HCT116 (cell line): ENCODE measurements around the gene LRRC51. TPM values are rescaled to one million over a fixed set of nuclear protein-coding genes. Genes with fewer than 3 reads are reported as not detected.
A peak's percentile ranks its signal among the peaks of the same experiment; 100 is the strongest.

Experiments used
- ATAC-seq: fragments of 200-7000 bp; cut with Tn5 transposase; 2 replicates; pipeline ENCODE4 v1.9.1; 2020; ENCODE audit warnings: mild to moderate bottlenecking, moderate library complexity
- BruUV-seq: library from RNA; stranded (reverse); fragments of 400-500 nt; replicated peaks from 2 replicates; lab custom pipeline; 2021; lab: Mats Ljungman, UMichigan
- CTCF ChIA-PET: fragments of 300-600 bp; sonication (Branson Sonifier 250); formaldehyde crosslinking; loops from one replicate; lab custom pipeline; 2021; ENCODE audit warnings: antibody characterized with exemption; lab: Charles Lee
- POLR2A ChIA-PET: fragments of 300-600, 350-600 bp; sonication (Branson Sonifier 250); formaldehyde crosslinking; loops from one replicate; lab custom pipeline; 2021; ENCODE audit warnings: antibody characterized with exemption; lab: Charles Lee
- RAD21 ChIA-PET, 2 experiments: fragments of 300-600 bp; sonication (Branson Sonifier 250); formaldehyde crosslinking; loops; one replicate each; lab custom pipeline; 2023; ENCODE audit warnings: low total read pairs in 2 of 2; ENCODE audit not compliant: uncharacterized antibody in 2 of 2, unreplicated experiment in 2 of 2, low non-redundant PET in 1 of 2; lab: Charles Lee
- DNase-seq: peaks from one replicate; pipeline ENCODE4 v3.0.0-alpha.2; 2010; ENCODE audit warnings: low read depth, low spot score
- H2AFZ ChIP-seq: fragments of 200-600 bp; shearing (Covaris generic), sonication (generic); 2 replicates; pipeline ENCODE4 v1.6.1; 2017; ENCODE audit warnings: low read depth, mixed run types, mixed read lengths, antibody characterized with exemption, low read length; ENCODE audit not compliant: poor library complexity, severe bottlenecking
- H3K27ac ChIP-seq: 2 replicates; pipeline ENCODE4 v1.5.1; 2012; ENCODE audit warnings: low read depth, low read length
- H3K27me3 ChIP-seq: fragments of 200-600 bp; sonication (generic); 2 replicates; pipeline ENCODE4 v1.6.1; 2016; ENCODE audit warnings: mixed run types, low read length, mixed read lengths; ENCODE audit not compliant: insufficient read depth
- H3K36me3 ChIP-seq, 2 experiments: fragments of 200-500 bp in 1 of 2; fragments of 200-600 bp in 1 of 2; sonication (Bioruptor generic) in 1 of 2; sonication (generic) in 1 of 2; 2 replicates each; pipeline versions ENCODE4 v1.5.1 to v1.6.1; 2014 to 2016; ENCODE audit warnings: low read length in 2 of 2, inconsistent platforms in 1 of 2, mixed read lengths in 1 of 2, mixed run types in 1 of 2; ENCODE audit not compliant: insufficient read depth in 2 of 2, control insufficient read depth in 1 of 2
- H3K4me1 ChIP-seq, 2 experiments: fragments of 200-600 bp in 1 of 2; sonication (generic) in 1 of 2; 2 replicates each; pipeline versions ENCODE4 v1.5.1 to v1.6.1; 2012 to 2017; ENCODE audit warnings: low read length in 2 of 2, inconsistent platforms in 1 of 2, mild to moderate bottlenecking in 1 of 2, mixed read lengths in 1 of 2, mixed run types in 1 of 2, moderate library complexity in 1 of 2; ENCODE audit not compliant: insufficient read depth in 2 of 2, control insufficient read depth in 1 of 2
- H3K4me2 ChIP-seq: fragments of 200-600 bp; sonication (generic); 2 replicates; pipeline ENCODE4 v1.6.1; 2017; ENCODE audit warnings: mixed run types, low read length, mixed read lengths
- H3K4me3 ChIP-seq, 2 experiments: fragments of 200-600 bp in 1 of 2; sonication (generic) in 1 of 2; replicated peaks in 1 of 2; 2 replicates each; pipeline ENCODE4 v1.5.1; 2011 to 2016; ENCODE audit warnings: low read length in 2 of 2, control low read depth in 1 of 2, low read depth in 1 of 2, mild to moderate bottlenecking in 1 of 2, mixed read lengths in 1 of 2, mixed run types in 1 of 2
- H3K79me2 ChIP-seq: fragments of 200-600 bp; sonication (generic); 2 replicates; pipeline ENCODE4 v1.6.1; 2017; ENCODE audit warnings: mild to moderate bottlenecking, mixed run types, low read length, moderate library complexity, mixed read lengths; ENCODE audit not compliant: insufficient read depth
- H3K9ac ChIP-seq: fragments of 200-600 bp; sonication (generic); 2 replicates; pipeline ENCODE4 v1.6.1; 2016; ENCODE audit warnings: low read length, mixed read lengths
- H3K9me2 ChIP-seq: fragments of 200-600 bp; sonication (generic), shearing (Covaris generic); 2 replicates; pipeline ENCODE4 v1.6.1; 2017; ENCODE audit warnings: mixed run types, mild to moderate bottlenecking, moderate library complexity; ENCODE audit not compliant: insufficient read depth
- H3K9me3 ChIP-seq, 2 experiments: fragments of 200-500 bp in 1 of 2; fragments of 200-600 bp in 1 of 2; sonication (Bioruptor generic) in 1 of 2; sonication (generic) in 1 of 2; 2 replicates each; pipeline ENCODE4 v1.6.1; 2014 to 2017; ENCODE audit warnings: low read length in 2 of 2, mixed read lengths in 2 of 2, inconsistent platforms in 1 of 2, low read depth in 1 of 2, mild to moderate bottlenecking in 1 of 2, mixed run types in 1 of 2, moderate library complexity in 1 of 2; ENCODE audit not compliant: control insufficient read depth in 1 of 2, insufficient read depth in 1 of 2
- H4K20me1 ChIP-seq: fragments of 200-600 bp; sonication (generic), shearing (Covaris generic); 2 replicates; pipeline ENCODE4 v1.6.1; 2017; ENCODE audit warnings: mixed run types, mild to moderate bottlenecking, moderate library complexity; ENCODE audit not compliant: insufficient read depth
- ATF3 ChIP-seq: IDR thresholded peaks from 2 replicates; pipeline ENCODE4 v1.6.1; 2012
- CEBPB ChIP-seq: IDR thresholded peaks from 2 replicates; pipeline ENCODE4 v1.6.1; 2012; ENCODE audit warnings: low read depth
- CTCF ChIP-seq, 3 experiments: fragments of 200-600 bp in 1 of 3; sonication (generic) in 1 of 3; IDR thresholded peaks in 2 of 3; conservative IDR thresholded peaks in 1 of 3; 2 replicates each; pipeline ENCODE4 v1.5.1; 2012 to 2017; ENCODE audit warnings: low read depth in 2 of 3, low read length in 2 of 3, antibody characterized with exemption in 1 of 3, borderline replicate concordance in 1 of 3, control low read depth in 1 of 3, mild to moderate bottlenecking in 1 of 3, mixed read lengths in 1 of 3, mixed run types in 1 of 3, moderate library complexity in 1 of 3; ENCODE audit not compliant: insufficient read depth in 1 of 3
- EGR1 ChIP-seq: IDR thresholded peaks from 2 replicates; pipeline ENCODE4 v1.6.1; 2012; ENCODE audit warnings: low read depth
- ELF1 ChIP-seq: IDR thresholded peaks from 2 replicates; pipeline ENCODE4 v1.6.1; 2012; ENCODE audit warnings: low read depth, borderline replicate concordance
- EZH2 ChIP-seq: fragments of 200-600 bp; sonication (generic); IDR thresholded peaks from 2 replicates; pipeline ENCODE4 v1.6.1; 2017; ENCODE audit warnings: antibody characterized with exemption, mixed run types
- EZH2phosphoT487 ChIP-seq: fragments of 200-600 bp; IDR thresholded peaks from 2 replicates; pipeline ENCODE4 v1.6.1; 2018; ENCODE audit warnings: antibody characterized with exemption, borderline replicate concordance
- JUND ChIP-seq: IDR thresholded peaks from 2 replicates; pipeline ENCODE4 v1.6.1; 2012
- POLR2A ChIP-seq: IDR thresholded peaks from 2 replicates; pipeline ENCODE4 v1.7.0; 2011; ENCODE audit warnings: borderline replicate concordance; ENCODE audit not compliant: insufficient read depth, insufficient read length; ENCODE audit errors: extremely low read depth
- POLR2AphosphoS5 ChIP-seq: IDR thresholded peaks from 2 replicates; pipeline ENCODE4 v1.6.1; 2011; ENCODE audit warnings: mild to moderate bottlenecking, low read depth, low read length, moderate library complexity
- RAD21 ChIP-seq: IDR thresholded peaks from 2 replicates; pipeline ENCODE4 v1.6.1; 2012; ENCODE audit warnings: low read depth, mild to moderate bottlenecking
- REST ChIP-seq: IDR thresholded peaks from 2 replicates; pipeline ENCODE4 v1.6.1; 2012; ENCODE audit warnings: low read depth
- SIN3A ChIP-seq: IDR thresholded peaks from 2 replicates; pipeline ENCODE4 v1.6.1; 2012; ENCODE audit warnings: low read depth
- SP1 ChIP-seq: IDR thresholded peaks from 2 replicates; pipeline ENCODE4 v1.6.1; 2012; ENCODE audit warnings: low read depth
- SRF ChIP-seq: IDR thresholded peaks from 2 replicates; pipeline ENCODE4 v1.6.1; 2012; ENCODE audit warnings: low read depth
- TCF7L2 ChIP-seq: IDR thresholded peaks from 2 replicates; pipeline ENCODE4 v1.7.0; 2011; ENCODE audit warnings: borderline replicate concordance, inconsistent platforms; ENCODE audit not compliant: insufficient read depth, insufficient read length; ENCODE audit errors: extremely low read depth
- YY1 ChIP-seq: IDR thresholded peaks from 2 replicates; pipeline ENCODE4 v1.6.1; 2011; ENCODE audit warnings: low read length, low read depth, moderate library complexity, mild to moderate bottlenecking; ENCODE audit not compliant: insufficient replicate concordance; ENCODE audit errors: extremely low read depth
- ZFX ChIP-seq: fragments of 450-650 bp; IDR thresholded peaks from 2 replicates; pipeline ENCODE4 v1.6.1; 2017
- ZNF274 ChIP-seq: fragments of 200-500 bp; sonication (Bioruptor generic); IDR thresholded peaks from 2 replicates; pipeline ENCODE4 v1.6.1; 2014; ENCODE audit warnings: mild to moderate bottlenecking, low read depth, low read length, inconsistent platforms
- intact Hi-C: fragments of 100-400 bp; cut with micrococcal nuclease; formaldehyde crosslinking; loops from 2 replicates; pipeline ENCODE4 v1.10.0; 2022
- total RNA-seq: library from RNA; stranded (reverse); gene quantifications from one replicate; pipeline ENCODE4 v1.2.1, GENCODE V29; 2021; ENCODE audit not compliant: unreplicated experiment
- TF ChIP-seq, protein P1 (sequence below): IDR thresholded peaks from 2 replicates; pipeline ENCODE4 v1.6.1; 2012

LRRC51 gene
- total RNA-seq, 1 experiment from 2014 or later = 10.8 TPM

DNA sequence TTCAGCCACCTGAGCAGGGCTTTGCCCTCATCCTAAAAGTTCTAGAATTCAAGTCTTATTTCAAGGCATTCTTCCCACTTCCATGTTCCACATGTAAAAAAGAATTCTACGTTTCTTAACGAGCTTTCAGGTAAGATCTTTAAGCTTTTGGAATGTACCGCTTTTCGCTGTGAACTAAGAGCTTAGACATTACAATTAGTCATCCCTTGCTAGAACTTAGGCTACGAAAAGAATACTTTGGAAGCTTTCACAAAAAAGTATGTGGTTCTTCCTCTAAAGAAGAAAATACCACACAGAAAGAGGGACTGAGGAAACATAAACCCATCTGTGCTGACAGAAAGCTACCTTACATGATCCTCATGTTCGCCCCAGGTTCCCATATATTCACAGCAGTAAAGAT is 2.2 kb upstream of the LRRC51 start:
- CTCF ChIA-PET = no interaction called here

More for the DNA sequence above, 2.2 kb upstream of the LRRC51 start:
- BruUV-seq = no TSS peak
- no peaks in the 10 kb centered on the region for H3K9me3 ChIP-seq
- H3K4me2 ChIP-seq = peak overlapping the region; percentile 90
- ChIA-PET POLR2A (interaction anchor here (2.0 kb wide), 1 partner anchor 34 kb away, joined by 4 read pairs; the partner anchor contains the start of gene ANAPC15), RAD21 (interaction anchor here in 1 of 2 experiments (1.5 kb wide), 1 partner anchor 53 kb away, joined by 3 read pairs; no protein-coding TSS in a partner anchor)
- intact Hi-C loops = loop anchor here (5.0 kb wide), 1 partner anchor 36 kb away; no protein-coding TSS in a partner anchor
- no peaks in the 10 kb centered on the region for H3K27me3 ChIP-seq
- H3K4me3 ChIP-seq = peak overlapping the region; percentile 89 to 92
- H2AFZ ChIP-seq = no peak overlapping the region
- H3K36me3 ChIP-seq = peaks cover 0 to 3% of the 10 kb centered on the region in 2 experiments; a peak in 1 of 4 replicates
- ATAC-seq (no peak), DNase-seq (no peak)
- H3K27ac ChIP-seq = no peak overlapping the region
- TF ChIP-seq EZH2phosphoT487 = no peak
- no peak for TF ChIP-seq ATF3
- no peak for TF ChIP-seq ZFX
- TF ChIP-seq SP1 = no peak
- TF ChIP-seq SRF = no peak
- no peak for TF ChIP-seq REST
- TF ChIP-seq JUND = no peak
- no peak for TF ChIP-seq CEBPB
- TF ChIP-seq ZNF274 = no peak
- TF ChIP-seq POLR2AphosphoS5 = no peak
- no peak for TF ChIP-seq YY1
- TF ChIP-seq EGR1 = no peak
- TF ChIP-seq, protein P1, sequence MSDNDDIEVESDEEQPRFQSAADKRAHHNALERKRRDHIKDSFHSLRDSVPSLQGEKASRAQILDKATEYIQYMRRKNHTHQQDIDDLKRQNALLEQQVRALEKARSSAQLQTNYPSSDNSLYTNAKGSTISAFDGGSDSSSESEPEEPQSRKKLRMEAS = no peak
- TF ChIP-seq ELF1 = no peak
- no peak for TF ChIP-seq TCF7L2
- no peak for TF ChIP-seq EZH2
- TF ChIP-seq CTCF (IDR thresholded peaks at IDR 0.05 in 2 of 3, conservative IDR thresholded peaks at IDR 0.05 in 1 of 3; ENCODE audit: borderline replicate concordance in 1 of 3, insufficient read depth in 1 of 3, low read depth in 2 of 3, low read length in 2 of 3) = no peak
- no peak for TF ChIP-seq POLR2A
- no peak for TF ChIP-seq RAD21
- TF ChIP-seq SIN3A = no peak
- H3K9ac ChIP-seq = peak overlapping the region; percentile 83
- H3K4me1 ChIP-seq = peaks cover 5 to 46% of the 10 kb centered on the region in 2 experiments
- no peaks in the 10 kb centered on the region; the same call in 1 of the 2 replicates for H4K20me1 ChIP-seq
- H3K79me2 ChIP-seq = peaks cover 64% of the 10 kb centered on the region
- no peaks in the 10 kb centered on the region for H3K9me2 ChIP-seq
